ENCODE data around the gene FAM177A1. TPM values are rescaled to one million over a fixed set of nuclear protein-coding genes. Genes with fewer than 3 reads are reported as not detected.

The FAM177A1 gene
- total and polyA plus RNA-seq, 8 donors, result 21.3 to 32.9 (median 31.9) TPM

- no peak for ATAC-seq
- DNase-seq, result no peak
- peak overlapping the region; percentile 62 to 91 (median 88) for H3K4me3 ChIP-seq
- H3K4me1 ChIP-seq, result peaks cover 0 to 19% (median 5%) of the 10 kb centered on the region in 3 donors
- H3K27ac ChIP-seq, result peak overlapping the region; percentile 90 to 98 (median 96)
- intact Hi-C loops (cut with DNase I), result no loop called here
- no peaks in the 10 kb centered on the region for H3K36me3 ChIP-seq
- H3K27me3 ChIP-seq, result no peaks in the 10 kb centered on the region
- FAIRE-seq, result no peak
- no peaks in the 10 kb centered on the region for H3K9me3 ChIP-seq
- WGBS, 2 donors, result 9 to 13% methylated on average over 8 of the region's 8 CpGs
- no peak for TF ChIP-seq CTCF (IDR thresholded peaks at IDR 0.05)
Measured at GRCh38 chr14:35044939-35045797, 904 bp upstream of the FAM177A1 start.

GRCh38 chr14:35045798-35046047, 349 bp upstream of the FAM177A1 start:
- Histone ChIP-seq H3K4me3 (peak overlapping the region; percentile 62 to 91 (median 88)), H3K27ac (peak overlapping the region; percentile 90 to 98 (median 96)), H3K27me3 (no peaks in the 10 kb centered on the region), H3K4me1 (peaks cover 0 to 19% (median 5%) of the 10 kb centered on the region in 3 donors), H3K36me3 (no peaks in the 10 kb centered on the region), H3K9me3 (no peaks in the 10 kb centered on the region)
- TF ChIP-seq CTCF (IDR thresholded peaks at IDR 0.05), result no peak
- 1% methylated on average over 6 of the region's 6 CpGs for WGBS, 2 donors
- DNase-seq, result no peak
- intact Hi-C loops (cut with DNase I), result no loop called here
- FAIRE-seq, result no peak
- no peak for ATAC-seq

- no peaks in the 10 kb centered on the region for H3K36me3 ChIP-seq
- H3K4me1 ChIP-seq, result peaks cover 0 to 19% (median 5%) of the 10 kb centered on the region in 3 donors
- peak overlapping the region; percentile 90 to 98 (median 96) for H3K27ac ChIP-seq
- H3K27me3 ChIP-seq, result no peaks in the 10 kb centered on the region
- intact Hi-C loops (cut with DNase I), result no loop called here
- no peak for FAIRE-seq
- H3K4me3 ChIP-seq, result peak overlapping the region; percentile 62 to 91 (median 88)
- ATAC-seq, result peak; percentile 31 to 59 (median 51)
- WGBS, 2 donors, result 13 to 17% methylated on average over 23 of the region's 23 CpGs
- peak in 3 of 6 donors; percentile 41 to 61 (median 59) for DNase-seq
- no peaks in the 10 kb centered on the region for H3K9me3 ChIP-seq
- no peak for TF ChIP-seq CTCF (IDR thresholded peaks at IDR 0.05)
Measured at GRCh38 chr14:35046751-35047536, 872 bp downstream of the FAM177A1 start.

DNA sequence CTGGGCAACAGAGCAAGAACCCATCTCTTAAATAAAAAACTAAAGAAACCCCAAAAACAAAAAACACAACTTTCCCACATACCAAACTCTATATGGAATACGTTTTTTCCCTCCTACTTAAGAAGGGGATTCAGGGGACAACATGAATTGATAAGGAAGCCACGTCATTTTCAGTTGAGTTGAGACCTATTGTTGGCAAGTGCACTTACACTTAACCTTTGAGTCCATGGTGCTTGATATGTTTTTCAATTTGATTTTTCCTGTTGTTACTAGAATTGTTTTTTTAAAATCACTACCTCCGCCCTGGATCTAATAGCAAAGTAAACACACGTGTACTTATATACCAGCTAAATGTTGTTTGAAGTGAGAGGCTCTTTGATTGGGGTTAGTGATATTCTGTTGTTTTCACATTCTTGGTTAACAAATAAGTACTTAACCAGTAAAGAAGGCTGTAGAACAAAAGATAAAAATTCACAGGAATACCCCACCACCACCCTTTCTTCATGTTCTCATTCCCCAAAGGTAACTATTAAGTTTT, 2.0 kb downstream of the FAM177A1 start:
- no peak overlapping the region for H3K27ac ChIP-seq
- FAIRE-seq, result no peak

More for the DNA sequence above, 2.0 kb downstream of the FAM177A1 start:
- no peaks in the 10 kb centered on the region for H3K36me3 ChIP-seq
- H3K9me3 ChIP-seq, result no peaks in the 10 kb centered on the region
- peak overlapping the region in 2 of 4 donors; percentile 62 to 91 for H3K4me3 ChIP-seq
- TF ChIP-seq CTCF (IDR thresholded peaks at IDR 0.05), result no peak
- WGBS, 2 donors, result 28 to 38% methylated on average over 4 of the region's 4 CpGs
- H3K4me1 ChIP-seq, result peaks cover 0 to 19% (median 5%) of the 10 kb centered on the region in 3 donors
- intact Hi-C loops (cut with DNase I), result no loop called here
- no peak for DNase-seq
- H3K27me3 ChIP-seq, result no peaks in the 10 kb centered on the region
- ATAC-seq, result no peak

Measured in pancreas (tissue), 10 donors.